RPMI8226 (cell line): ENCODE measurements around the gene ACOX1.

Source experiments
- DNase-seq: peaks from one replicate; pipeline ENCODE4 v3.0.0-alpha.2; 2015

The ACOX1 gene

GRCh38 chr17:75904749-75905521, 74.0 kb downstream of the ACOX1 start, which contains the start of gene MRPL38:
TSS of gene MRPL38 (minus strand) at chr17:75904884. CDS start at chr17:75904875, 9 bp downstream.
- peak; percentile 98 for DNase-seq

GRCh38 chr17:75902406-75902805, 76.6 kb downstream of the ACOX1 start:
- DNase-seq = no peak

- DNase-seq = no peak
Observed at GRCh38 chr17:75901727-75902126, 77.2 kb downstream of the ACOX1 start.

GRCh38 chr17:75900691-75901533, 78.1 kb downstream of the ACOX1 start:
- DNase-seq = no peak

GRCh38 chr17:75899767-75900468, 79.0 kb downstream of the ACOX1 start:
- no peak for DNase-seq

GRCh38 chr17:75899353-75899752, 79.6 kb downstream of the ACOX1 start:
- no peak for DNase-seq

GRCh38 chr17:75898791-75899190, 80.2 kb downstream of the ACOX1 start:
- no peak for DNase-seq

- no peak for DNase-seq
Observed at GRCh38 chr17:75898065-75898464, 80.9 kb downstream of the ACOX1 start.

- DNase-seq = no peak
Observed at GRCh38 chr17:75897160-75898019, 81.6 kb downstream of the ACOX1 start.

- peak; percentile 88 for DNase-seq
Observed at GRCh38 chr17:75896415-75897159, 82.4 kb downstream of the ACOX1 start, which contains the start of gene TRIM65. TSS of gene TRIM65 (minus strand) at chr17:75896951. CDS start at chr17:75896937, 14 bp downstream.

- DNase-seq = peak; percentile 56
Observed at GRCh38 chr17:75895370-75896155, 83.4 kb downstream of the ACOX1 start.

GRCh38 chr17:75894049-75894733, 84.8 kb downstream of the ACOX1 start:
- no peak for DNase-seq

GRCh38 chr17:75893305-75894048, 85.5 kb downstream of the ACOX1 start:
- no peak for DNase-seq

- no peak for DNase-seq
Observed at GRCh38 chr17:75892556-75893224, 86.3 kb downstream of the ACOX1 start.

GRCh38 chr17:75891605-75892555, 87.1 kb downstream of the ACOX1 start:
- no peak for DNase-seq
